Activated CD8-positive, alpha-beta memory T cell treated with anti-CD3 and anti-CD28 coated beads, Interleukin-2, amount 50 U/mL, for 24 hours (primary cell): ENCODE measurements around the gene PLEKHH3.
"Not testable (repeated sequence)": the region's sequence is repeated elsewhere in the genome, so short reads cannot be mapped to it uniquely, and the experiment has no call there.

Source experiments
- DNase-seq: peaks from one replicate; pipeline ENCODE4 v3.0.0-alpha.2; 2020; ENCODE audit errors: extremely low read depth

PLEKHH3 gene

DNA sequence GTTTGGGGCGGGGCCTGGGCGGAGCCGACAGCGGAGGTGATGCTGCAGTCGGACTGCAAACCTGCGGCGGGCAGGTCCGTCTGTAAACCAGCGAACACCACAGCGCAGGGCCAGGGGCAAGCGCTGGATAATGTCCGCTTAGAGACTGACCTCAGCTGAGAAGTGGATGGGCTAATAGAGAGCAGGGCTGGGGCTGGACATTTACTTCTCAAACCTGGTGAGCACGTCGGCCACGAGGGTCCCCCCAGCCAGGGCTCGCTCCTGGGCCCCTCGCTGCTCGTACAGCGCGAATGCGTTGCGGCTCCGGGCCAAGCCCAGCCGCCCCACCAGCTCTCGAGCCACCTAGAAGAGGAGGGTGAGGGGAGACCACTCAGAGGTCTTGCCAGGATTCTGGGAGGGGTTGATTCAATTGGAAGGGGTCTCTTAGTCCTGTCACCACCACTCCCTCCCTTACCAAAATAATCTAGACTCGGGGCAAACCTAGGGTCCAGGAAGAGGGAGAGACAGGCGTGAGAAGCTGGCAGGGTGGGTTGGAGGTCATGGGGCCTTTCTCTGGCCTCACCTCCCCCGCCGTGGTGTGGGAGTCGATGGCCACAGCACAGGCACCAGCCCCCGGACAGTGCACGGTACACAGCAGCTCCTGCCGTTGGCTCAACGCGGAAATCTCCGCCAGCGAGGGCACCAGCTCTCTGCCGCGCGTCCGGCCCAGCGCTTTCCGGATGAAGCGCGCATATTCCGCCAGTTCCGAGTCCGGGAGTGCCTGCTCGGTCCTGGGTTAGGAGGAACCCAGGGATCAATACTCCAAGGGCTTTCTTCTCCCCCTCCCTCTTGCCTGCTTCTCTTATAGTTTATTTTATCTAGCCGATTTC lies 5.8 kb downstream of the PLEKHH3 start:
- DNase-seq = no peak

DNA sequence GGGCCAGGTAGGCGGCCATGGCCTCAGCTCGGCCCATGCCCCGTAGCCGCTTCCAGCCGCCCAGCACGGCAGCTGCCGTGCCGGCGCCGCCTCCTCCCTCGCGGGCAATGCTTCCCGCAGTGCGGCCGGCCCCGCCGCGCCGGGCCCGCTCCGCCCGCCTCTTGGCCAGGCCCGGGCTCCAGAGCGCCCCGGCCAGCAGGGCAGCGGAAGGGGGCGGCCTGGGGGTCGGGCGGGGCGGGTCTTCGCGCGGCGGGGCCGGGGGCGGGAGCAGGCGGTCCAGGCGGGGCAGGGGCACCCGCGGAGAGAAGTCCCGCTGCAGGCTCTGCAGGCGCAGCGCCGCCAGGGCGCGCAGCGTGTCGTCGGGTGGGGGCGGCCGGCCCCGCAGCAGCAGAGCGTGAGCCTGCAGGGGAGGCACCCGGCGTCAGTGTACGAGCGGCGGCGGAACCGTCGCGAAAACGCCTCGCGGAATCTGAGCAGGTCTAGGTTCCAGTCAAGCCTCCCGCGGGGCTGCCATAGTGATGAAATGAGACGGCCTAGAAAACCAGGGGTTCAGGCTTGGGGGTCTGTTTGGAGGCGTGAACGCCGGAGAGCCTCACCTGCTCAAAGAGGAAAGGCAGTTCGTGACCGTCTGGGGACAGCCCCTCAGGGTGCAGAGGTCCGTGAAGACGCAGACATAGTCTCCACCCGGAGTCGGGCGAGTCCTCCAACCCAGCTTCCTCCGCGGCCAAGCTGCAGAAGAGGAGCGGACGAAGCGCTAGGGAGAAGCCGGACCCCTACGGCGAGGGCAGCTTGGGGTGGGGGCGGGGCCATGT lies 6.6 kb downstream of the PLEKHH3 start:
- DNase-seq = no peak

DNA sequence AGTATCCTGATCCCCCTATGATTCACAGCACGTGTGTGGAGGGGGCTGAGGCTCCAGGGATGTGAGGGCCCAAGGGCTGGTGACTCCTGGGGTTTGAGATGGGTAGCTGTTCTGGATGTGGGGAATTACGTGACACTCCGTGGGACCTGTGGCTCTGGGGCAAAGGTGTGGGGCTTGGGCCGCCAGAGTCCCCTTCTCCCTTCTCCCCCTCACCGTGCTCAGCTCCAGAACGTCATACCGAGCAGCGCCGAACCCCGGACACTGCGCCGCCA lies 7.2 kb downstream of the PLEKHH3 start:
- DNase-seq = no peak

DNA sequence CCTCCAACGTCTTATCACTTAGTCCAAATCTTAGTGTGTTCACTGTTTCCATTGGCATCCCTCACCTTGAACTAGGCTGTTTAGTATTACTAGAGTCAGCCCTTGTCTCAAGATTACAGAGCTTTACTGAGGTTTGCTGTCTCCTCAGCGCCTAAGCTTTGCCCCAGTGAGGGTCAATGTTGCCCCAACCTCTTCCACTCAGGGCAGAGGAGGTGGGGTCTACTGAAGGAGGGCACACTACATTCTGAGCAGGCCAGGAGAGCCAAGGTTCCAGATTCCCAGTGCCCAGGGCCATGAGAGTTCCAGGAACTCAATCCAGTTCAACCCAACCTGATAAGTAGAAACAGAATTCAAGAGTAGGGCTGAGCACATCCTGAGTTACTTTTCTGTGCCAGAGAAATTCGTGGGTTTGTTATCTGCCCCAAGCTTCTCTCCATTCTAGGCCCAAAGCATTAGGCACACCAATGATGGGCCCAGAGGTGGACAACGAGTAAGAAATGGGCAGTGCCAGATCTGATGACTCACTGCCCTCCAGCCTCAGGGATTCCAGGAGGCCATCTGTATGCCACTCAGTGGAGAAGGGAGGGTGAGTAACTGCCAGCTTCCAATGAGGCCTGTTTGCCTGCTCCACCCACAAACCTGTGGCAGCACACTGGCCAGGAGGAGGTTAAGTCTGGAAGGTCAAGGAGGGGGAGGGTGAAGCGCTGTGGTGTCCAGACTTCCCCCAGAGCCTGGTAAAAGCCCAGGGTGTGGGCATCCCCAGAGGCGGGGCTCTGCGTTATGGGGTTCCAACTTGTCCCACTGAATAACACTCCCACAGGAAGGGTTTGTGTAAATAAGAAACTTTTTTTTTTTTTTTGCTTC lies 9.5 kb downstream of the PLEKHH3 start:
- DNase-seq = no peak

DNA sequence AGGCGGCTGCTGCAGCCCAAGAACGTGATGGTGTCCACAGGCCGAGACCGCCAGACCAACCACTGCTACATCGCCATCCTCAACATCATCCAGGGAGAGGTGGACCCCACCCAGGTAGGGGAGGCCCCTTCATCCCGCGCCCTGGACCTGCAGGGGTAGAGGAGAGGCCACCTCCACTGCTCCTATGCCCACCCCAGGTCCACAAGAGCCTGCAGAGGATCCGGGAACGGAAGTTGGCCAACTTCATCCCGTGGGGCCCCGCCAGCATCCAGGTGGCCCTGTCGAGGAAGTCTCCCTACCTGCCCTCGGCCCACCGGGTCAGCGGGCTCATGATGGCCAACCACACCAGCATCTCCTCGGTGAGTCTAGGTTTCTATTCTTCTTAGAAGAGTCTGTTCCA lies 10.7 kb downstream of the PLEKHH3 start:
- not testable (repeated sequence) for DNase-seq

DNA sequence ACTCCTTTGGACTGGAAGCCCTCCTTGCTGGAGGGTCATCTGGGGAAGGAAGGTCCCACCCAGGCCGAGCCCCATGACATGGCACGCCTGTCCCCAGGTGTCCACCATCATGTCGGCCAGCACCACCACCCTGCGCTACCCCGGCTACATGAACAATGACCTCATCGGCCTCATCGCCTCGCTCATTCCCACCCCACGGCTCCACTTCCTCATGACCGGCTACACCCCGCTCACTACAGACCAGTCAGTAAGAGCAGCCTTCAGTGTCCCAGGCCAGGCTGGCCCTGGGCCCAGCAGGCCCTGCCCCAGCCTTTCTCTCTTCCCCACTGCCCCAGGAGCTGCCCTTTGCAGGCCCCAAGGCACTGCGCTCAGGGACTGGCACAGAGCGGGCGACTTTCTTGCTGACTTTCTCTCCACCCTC lies 11.2 kb downstream of the PLEKHH3 start:
- DNase-seq = no peak

DNA sequence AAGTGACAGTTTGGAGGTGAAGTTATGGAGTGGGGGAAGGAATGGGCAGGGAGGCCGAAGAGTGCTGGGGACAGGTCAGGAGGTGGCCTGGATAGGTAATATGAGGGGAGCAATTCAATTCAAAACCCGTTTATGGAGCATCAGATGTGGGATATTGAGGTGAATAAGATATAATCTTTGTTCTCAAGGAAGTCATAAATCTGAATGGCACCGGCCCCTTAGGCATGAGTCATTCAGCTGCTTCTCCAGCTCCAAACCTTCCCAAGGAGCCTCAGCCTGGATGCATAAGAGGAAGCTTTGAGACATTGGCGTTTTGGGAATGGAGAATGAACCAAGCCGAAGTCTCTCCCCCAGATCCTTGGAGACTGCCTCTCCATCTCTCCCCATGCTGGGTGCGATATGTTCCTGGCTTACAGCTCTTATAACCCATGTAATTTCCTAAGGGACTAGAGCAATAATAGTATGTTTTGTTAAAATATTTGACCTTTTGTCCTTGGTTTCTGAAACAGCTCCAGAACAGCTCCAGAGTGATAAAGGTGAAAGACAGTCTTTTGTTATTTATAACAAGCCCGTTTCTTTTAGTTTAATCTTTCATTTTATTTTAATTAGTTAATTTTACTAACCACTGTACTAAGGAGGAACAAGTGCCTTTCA lies 16.0 kb downstream of the PLEKHH3 start:
- no peak for DNase-seq

DNA sequence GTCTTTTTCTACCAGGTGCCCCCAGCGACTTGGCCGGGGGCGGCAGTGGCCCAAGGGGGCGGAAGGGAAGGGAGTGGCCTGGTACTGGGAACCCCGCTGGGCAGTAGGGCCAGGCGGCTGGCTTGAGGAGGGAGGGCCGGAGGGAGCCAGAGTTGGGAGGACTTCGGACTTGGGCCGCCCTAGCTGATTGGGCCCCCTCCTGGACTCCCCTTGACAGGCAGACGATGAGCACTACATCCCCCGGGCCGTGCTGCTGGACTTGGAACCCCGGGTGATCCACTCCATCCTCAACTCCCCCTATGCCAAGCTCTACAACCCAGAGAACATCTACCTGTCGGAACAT lies 16.9 kb downstream of the PLEKHH3 start:
- DNase-seq = not testable (repeated sequence)

DNA sequence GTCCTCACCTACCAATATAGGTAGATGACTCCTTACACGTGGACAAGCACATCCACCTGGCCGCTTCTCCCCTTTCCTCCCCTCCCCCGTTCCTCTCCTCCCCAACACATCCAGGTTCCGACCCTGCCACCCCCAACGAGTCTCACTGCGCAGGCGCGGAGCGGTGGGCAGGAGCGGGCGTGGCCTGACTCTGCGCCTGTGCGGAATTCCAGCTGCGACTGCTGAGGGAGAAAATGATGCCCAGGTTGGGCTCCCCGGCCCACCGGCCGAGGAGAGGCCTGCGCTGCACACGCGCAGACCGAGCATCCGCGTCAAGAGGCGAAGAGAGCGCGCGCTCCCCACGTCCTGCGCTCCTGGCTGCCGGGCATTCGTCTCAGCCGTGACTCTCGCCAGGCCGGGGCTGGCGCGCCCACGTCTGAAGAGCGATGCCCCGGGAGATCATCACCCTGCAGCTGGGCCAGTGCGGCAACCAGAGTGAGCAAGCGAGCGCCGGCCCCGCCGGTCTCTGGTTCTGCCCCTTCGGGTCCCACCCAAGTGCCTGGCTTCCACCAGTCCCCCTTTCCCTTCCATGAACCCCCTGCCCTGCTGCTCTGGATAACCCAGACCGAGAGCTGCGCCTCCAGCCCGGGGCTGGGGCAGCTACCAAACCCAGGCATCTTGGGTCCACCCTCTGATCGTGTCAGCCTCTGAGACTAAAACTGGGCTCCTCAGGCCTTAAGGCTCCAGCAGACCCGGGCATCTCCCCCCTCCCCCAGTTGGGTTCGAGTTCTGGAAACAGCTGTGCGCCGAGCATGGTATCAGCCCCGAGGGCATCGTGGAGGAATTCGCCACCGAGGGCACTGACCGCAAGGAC lies 17.5 kb downstream of the PLEKHH3 start, which contains the start of gene TUBG2:
TSS of gene TUBG2 (plus strand) at position 206 of the 853 bp plus-strand sequence. CDS start at position 426, 220 bp downstream.
- DNase-seq = peak; percentile 46

DNA sequence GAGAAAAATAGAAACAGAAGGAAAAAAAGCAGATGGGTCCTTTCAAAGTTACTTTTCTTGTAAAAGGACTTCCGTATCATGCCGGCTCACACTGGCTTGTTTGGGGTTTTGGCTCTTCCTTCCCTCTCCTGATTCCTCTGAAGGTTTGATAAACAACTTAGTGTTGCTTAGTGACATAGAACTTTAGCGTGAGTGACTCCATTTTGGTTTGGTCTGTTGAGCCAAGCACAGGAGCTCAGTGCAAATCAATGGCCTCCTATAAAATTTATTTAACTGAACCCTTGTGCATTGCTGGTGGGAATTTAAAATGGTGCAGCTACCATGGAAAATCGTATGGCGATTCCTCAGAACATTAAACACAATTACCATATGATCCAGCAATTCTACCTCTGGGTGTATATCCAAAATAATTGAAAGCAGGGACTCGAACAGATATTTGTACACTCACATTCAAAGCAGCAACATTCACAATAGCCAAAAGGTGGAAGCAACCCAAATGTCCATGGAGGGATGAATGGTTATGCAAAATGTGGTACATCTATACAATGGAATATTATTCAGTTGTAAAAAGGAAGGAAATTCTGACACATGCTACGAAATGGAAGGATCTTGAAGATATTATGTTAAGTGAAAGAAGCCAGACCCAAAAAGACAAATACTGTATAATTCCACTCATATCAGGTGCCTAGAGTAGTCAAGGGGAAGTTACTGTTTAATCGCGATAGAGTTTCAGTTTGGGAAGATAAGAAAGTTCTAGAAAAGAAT lies 18.8 kb downstream of the PLEKHH3 start:
- no peak for DNase-seq

DNA sequence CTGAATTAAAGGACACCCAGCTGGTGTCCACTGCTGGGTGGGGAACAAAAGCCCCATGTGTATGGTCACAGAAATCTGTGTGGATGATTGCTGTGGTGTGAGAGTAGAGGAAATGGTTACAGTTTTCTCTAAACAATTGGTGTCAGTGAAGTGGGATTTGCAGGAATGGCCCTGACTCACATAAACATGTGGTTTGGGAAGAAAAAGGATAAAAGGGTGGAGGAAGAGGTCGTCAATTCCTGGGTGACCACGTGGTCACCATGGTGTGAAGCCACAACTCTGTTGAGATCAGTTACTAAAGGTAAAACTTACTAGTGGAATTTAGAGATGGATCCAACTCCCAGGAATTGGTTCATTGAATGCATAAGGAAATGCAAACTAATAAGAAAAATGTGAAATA lies 21.3 kb downstream of the PLEKHH3 start:
- no peak for DNase-seq

DNA sequence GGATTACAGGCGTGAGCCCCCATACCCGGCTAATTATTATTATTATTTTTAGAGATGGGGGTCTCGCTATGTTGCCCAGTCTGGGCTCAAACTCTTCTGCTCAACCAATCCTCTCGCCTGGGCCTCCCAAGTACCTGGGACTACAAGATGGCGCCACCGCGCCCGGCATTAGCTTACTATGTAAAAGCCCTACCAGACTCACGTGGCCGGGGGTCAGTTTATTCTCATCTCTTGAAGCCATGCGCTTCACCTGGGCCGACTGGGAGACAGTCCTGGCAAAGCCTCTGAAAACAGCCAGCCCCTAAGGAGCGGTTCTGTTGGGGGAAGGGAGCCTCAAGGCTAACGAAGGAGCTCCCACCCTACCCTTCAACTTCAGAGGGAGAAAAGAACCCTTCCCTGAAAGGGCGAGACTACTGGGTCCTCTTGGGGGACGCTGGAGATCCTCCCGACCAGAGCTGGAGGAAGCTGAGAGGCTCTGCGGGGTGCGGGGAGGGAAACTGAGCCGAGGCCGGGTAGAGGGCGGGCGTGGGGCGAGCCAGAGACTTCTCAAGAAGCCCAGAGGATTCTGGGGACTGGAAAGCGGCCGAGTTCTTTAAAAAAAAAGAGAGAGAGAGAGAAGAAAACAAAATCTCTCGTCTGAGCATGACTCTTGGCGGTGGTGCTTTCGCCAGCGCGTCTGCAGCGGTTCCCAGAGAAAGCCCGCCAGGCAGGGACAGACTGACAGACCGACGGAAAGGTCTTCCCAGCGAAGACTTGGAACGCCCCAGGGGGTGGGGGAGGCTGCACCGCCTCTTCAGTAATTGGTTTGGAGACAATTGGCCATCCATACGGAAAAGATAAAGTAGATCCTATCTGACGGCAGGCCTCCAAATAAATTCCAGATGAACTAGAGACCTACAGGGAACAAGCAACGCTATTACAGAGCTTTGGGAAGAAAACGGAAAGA lies 23.3 kb downstream of the PLEKHH3 start:
- no peak for DNase-seq

DNA sequence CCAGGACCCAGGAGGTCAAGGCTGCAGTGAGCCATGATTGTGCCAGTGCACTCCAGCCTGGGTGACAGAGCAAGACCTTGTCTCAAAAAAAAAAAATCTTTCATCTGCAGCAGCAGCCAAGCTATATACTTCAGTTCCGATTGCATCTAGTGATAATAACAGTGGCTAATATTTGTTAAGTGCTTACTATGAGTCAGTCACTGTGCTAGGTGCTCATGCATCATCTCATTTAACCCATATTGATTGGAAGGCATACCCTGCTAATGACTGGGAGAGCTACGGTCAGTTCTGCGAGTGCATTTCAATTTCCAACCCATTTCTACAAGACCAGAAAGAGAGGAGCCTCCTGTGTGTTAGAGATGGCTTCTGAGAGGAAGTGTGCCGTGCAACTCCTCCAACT lies 25.4 kb downstream of the PLEKHH3 start:
- DNase-seq = no peak

DNA sequence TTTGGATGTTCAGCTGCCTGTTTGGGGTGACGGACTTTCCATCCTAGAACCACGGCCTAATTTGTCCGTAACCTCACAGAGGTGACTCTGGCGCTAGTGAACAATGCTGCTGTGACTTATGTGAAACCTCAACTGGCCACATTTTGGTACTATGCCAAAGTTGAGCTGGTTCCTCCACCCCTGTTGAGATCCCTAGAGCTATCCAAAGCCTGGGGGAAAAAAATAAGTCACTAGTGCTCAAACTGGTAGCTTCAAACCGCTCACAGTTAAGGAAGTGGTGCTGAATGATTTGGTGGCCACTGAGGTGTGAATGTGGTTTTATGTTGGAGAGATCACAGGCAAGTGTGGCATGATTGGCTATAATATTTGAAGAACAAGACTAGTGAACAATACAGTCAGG lies 29.0 kb downstream of the PLEKHH3 start:
- no peak for DNase-seq

DNA sequence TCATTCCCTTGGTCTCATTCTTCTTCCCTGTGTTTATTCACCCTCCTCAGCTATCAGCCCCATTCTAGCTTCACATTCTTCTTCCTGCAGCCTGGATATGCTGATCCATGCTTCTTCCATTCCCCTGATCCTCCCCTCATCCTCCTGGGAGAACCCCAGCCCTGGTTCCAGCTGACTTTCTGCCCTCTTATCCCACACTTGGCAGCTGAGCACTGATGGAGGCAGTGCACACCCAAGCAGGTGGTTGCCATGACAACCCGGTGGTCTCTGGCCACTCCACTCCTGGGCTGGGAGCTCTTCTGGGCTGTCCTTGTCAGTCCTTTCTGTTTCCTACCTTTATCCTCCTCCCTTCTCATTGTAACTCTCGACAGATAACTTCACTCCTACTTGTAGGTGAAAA lies 34.5 kb downstream of the PLEKHH3 start:
- no peak for DNase-seq

DNA sequence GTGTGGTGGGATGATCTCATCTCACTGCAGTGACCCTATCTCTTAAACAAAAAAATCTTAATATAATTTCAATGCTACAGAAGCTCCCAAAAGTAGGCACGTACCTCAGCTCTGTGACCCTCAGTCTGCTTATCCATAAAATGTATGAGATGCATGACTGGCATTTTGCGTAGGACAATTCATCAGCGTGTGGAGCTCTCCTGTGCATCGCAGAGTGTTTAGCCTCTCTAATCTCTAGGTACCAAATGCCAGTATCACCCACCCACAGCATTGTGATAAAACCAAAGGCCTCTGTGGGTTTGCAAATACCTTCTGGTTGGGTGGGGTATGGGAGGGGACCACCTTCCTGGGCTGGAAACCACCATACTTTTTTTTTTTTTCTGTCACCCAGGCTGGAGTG lies 36.7 kb downstream of the PLEKHH3 start:
- no peak for DNase-seq

DNA sequence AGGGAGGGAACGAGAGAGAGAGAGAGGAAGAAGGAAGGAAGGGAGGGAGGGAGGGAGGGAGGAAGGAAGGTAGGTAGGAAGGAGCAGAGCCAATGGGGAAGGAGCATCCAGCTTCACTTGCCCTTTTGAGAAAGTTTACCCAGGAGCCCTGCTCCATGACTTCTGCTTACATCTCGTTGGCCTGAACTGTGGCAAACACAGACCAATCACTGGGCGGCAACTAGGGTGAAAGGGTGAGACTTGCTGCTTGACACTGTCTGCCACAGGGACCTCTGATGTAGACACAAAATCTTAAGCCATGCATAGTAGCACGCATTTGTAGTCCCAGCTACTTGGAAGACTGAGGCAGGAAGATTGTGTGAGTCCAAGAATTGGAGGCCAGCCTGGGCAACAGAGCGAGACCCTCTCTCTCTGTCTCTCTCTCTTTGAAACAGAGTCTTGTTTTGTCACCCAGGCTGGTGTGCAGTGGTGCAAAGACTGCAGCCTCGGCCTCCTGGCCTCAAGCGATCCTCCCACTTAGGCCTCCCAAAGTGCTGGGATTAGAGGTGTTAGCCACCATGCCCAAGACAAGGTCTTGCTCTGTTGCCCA lies 37.2 kb downstream of the PLEKHH3 start:
- DNase-seq = no peak

DNA sequence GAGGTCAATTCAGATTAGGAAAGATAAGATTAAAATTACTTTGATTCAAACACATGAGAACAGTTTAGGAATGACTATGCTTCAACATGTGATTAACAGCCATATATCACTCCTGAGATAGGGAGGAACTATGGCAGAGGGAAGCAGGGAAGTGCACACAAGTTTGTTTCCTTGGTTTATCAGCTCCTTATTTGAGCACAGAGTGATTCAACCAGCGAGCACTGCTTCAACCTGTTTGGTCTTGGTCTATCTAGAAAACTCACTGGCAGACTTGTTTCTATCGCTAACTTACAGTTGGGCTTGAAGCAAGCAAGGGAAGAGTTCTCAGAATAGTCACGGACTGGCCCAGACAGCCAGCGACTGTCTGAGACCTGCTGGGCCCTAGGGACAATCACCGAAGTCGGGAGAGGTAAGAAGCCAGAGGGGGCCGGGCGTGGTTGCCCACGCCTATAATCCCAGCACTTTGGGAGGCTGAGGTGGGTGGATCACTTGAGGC lies 43.8 kb downstream of the PLEKHH3 start:
- no peak for DNase-seq
